ENCODE results near the gene RGS13. TPM values are rescaled to one million over a fixed set of nuclear protein-coding genes. Genes with fewer than 3 reads are reported as not detected.

The RGS13 gene
- total RNA-seq, 2 experiments from 2014 or later, result 0.17 to 0.30 TPM

DNA sequence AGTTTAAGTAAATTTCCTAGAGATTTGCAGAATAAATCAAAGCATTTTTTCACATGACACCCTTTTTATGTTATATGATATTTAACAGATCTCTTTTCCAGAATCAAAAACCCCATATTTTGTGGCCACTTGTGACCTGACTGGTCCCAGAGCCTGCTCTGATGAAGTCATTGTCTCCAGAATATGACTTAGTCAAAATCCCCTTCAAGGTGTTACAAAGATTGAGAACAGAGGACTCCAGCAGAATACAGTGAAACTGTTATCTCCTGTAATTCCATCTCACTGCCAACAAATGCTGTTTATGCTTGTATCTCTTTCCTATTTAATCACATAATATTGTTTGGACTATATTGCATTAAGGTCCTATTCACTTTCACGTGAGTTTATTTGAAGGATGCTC is 34.8 kb upstream of the RGS13 start:
- TF ChIP-seq, protein P1, sequence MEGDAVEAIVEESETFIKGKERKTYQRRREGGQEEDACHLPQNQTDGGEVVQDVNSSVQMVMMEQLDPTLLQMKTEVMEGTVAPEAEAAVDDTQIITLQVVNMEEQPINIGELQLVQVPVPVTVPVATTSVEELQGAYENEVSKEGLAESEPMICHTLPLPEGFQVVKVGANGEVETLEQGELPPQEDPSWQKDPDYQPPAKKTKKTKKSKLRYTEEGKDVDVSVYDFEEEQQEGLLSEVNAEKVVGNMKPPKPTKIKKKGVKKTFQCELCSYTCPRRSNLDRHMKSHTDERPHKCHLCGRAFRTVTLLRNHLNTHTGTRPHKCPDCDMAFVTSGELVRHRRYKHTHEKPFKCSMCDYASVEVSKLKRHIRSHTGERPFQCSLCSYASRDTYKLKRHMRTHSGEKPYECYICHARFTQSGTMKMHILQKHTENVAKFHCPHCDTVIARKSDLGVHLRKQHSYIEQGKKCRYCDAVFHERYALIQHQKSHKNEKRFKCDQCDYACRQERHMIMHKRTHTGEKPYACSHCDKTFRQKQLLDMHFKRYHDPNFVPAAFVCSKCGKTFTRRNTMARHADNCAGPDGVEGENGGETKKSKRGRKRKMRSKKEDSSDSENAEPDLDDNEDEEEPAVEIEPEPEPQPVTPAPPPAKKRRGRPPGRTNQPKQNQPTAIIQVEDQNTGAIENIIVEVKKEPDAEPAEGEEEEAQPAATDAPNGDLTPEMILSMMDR (IDR thresholded peaks at IDR 0.05), result no peak
- H3K4me1 Mint-ChIP-seq (ENCODE audit: low read depth), result no peaks in the 10 kb centered on the region
- H3K27me3 Mint-ChIP-seq, result no peaks in the 10 kb centered on the region
- Histone ChIP-seq H3K27me3 (ENCODE audit: control insufficient read depth in 1 of 2, insufficient read depth in 2 of 2, low read length in 2 of 2) (no peaks in the 10 kb centered on the region), H3K27ac (ENCODE audit: low read depth in 1 of 2, low read length in 2 of 2) (no peak overlapping the region), H3K9me3 (ENCODE audit: control insufficient read depth in 1 of 2, insufficient read depth in 1 of 2, low read length in 2 of 2) (no peaks in the 10 kb centered on the region), H3K4me3 (ENCODE audit: low read length) (no peak overlapping the region), H3K36me3 (ENCODE audit: insufficient read depth, low read length) (no peaks in the 10 kb centered on the region), H3K4me1 (ENCODE audit: insufficient read depth, low read length) (no peaks in the 10 kb centered on the region)
- ATAC-seq (ENCODE audit: poor library complexity) (no peak), DNase-seq (no peak)
- CTCF ChIA-PET, result no interaction called here
- no peaks in the 10 kb centered on the region for H3K9me3 Mint-ChIP-seq
- no peaks in the 10 kb centered on the region for H3K36me3 Mint-ChIP-seq (ENCODE audit: low read depth)
- no peak overlapping the region for H3K4me3 Mint-ChIP-seq
- intact Hi-C loops (cut with DNase I, micrococcal nuclease), result loop anchor here in 1 of 2 experiments (10.0 kb wide), 2 partner anchors 194 to 424 kb away; no protein-coding TSS in a partner anchor
- H3K27ac Mint-ChIP-seq, result no peak overlapping the region
- POLR2A ChIA-PET, result no interaction called here

DNA sequence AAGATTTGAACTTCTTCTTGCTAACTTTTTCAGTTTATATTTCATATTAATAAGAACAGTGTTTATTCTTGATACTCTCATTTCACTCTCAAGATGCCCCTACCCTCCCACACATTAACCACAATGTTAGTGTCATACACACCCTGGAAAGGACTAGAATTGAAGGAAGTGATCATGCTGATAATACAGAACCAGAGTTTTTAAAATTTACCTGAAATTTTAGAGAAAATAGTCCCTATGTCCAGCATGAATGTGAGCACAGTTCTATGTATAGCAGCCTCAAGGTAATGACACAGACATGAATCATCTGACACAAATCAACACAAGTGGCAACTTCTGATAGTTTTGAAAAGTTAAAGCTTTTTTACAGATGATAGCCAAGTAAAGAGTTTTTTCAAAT is 34.4 kb upstream of the RGS13 start:
- ChIA-PET CTCF (no interaction called here), POLR2A (no interaction called here)
- TF ChIP-seq, protein P1 (IDR thresholded peaks at IDR 0.05), result no peak
- Histone ChIP-seq H3K4me1 (ENCODE audit: insufficient read depth, low read length) (no peaks in the 10 kb centered on the region), H3K36me3 (ENCODE audit: insufficient read depth, low read length) (no peaks in the 10 kb centered on the region), H3K27me3 (ENCODE audit: control insufficient read depth in 1 of 2, insufficient read depth in 2 of 2, low read length in 2 of 2) (no peaks in the 10 kb centered on the region), H3K4me3 (ENCODE audit: low read length) (no peak overlapping the region), H3K9me3 (ENCODE audit: control insufficient read depth in 1 of 2, insufficient read depth in 1 of 2, low read length in 2 of 2) (no peaks in the 10 kb centered on the region), H3K27ac (ENCODE audit: low read depth in 1 of 2, low read length in 2 of 2) (no peak overlapping the region)
- H3K4me1 Mint-ChIP-seq (ENCODE audit: low read depth), result no peaks in the 10 kb centered on the region
- DNase-seq (no peak), ATAC-seq (ENCODE audit: poor library complexity) (no peak)
- intact Hi-C loops (cut with DNase I, micrococcal nuclease), result loop anchor here in 1 of 2 experiments (10.0 kb wide), 2 partner anchors 193 to 423 kb away; no protein-coding TSS in a partner anchor
- no peaks in the 10 kb centered on the region for H3K27me3 Mint-ChIP-seq
- H3K4me3 Mint-ChIP-seq, result no peak overlapping the region
- H3K27ac Mint-ChIP-seq, result no peak overlapping the region
- no peaks in the 10 kb centered on the region for H3K36me3 Mint-ChIP-seq (ENCODE audit: low read depth)
- H3K9me3 Mint-ChIP-seq, result no peaks in the 10 kb centered on the region

DNA sequence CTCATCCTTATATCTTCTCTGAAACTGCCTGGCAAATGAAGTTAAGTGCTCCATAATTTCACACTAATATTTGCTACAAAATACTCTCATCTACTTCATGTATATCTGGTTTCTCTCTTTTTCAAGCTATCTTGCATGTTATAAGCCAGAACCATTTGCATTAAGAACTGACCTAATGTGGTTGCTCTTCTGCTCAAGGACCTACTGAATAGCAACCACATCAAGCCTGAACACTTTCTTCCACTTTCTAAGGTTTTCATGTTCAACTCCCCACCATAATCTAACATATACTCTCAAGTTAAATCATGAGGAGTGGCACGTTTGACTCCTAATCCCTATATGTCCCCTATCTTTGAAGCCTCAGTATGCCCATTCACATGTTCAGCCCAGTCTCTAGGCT is 33.2 kb upstream of the RGS13 start:
- POLR2A ChIA-PET, result no interaction called here
- intact Hi-C loops (cut with DNase I, micrococcal nuclease), result loop anchor here in 1 of 2 experiments (10.0 kb wide), 2 partner anchors 192 to 422 kb away; no protein-coding TSS in a partner anchor
- no peaks in the 10 kb centered on the region for H3K4me1 Mint-ChIP-seq (ENCODE audit: low read depth)
- Histone ChIP-seq H3K27ac (ENCODE audit: low read depth in 1 of 2, low read length in 2 of 2) (no peak overlapping the region), H3K4me1 (ENCODE audit: insufficient read depth, low read length) (no peaks in the 10 kb centered on the region), H3K36me3 (ENCODE audit: insufficient read depth, low read length) (no peaks in the 10 kb centered on the region), H3K9me3 (ENCODE audit: control insufficient read depth in 1 of 2, insufficient read depth in 1 of 2, low read length in 2 of 2) (no peaks in the 10 kb centered on the region), H3K4me3 (ENCODE audit: low read length) (no peak overlapping the region), H3K27me3 (ENCODE audit: control insufficient read depth in 1 of 2, insufficient read depth in 2 of 2, low read length in 2 of 2) (no peaks in the 10 kb centered on the region)
- H3K27me3 Mint-ChIP-seq, result no peaks in the 10 kb centered on the region
- TF ChIP-seq, protein P1 (IDR thresholded peaks at IDR 0.05), result no peak
- ATAC-seq (ENCODE audit: poor library complexity) (no peak), DNase-seq (no peak)
- no peaks in the 10 kb centered on the region for H3K9me3 Mint-ChIP-seq
- no peak overlapping the region for H3K27ac Mint-ChIP-seq
- CTCF ChIA-PET, result no interaction called here
- H3K36me3 Mint-ChIP-seq (ENCODE audit: low read depth), result no peaks in the 10 kb centered on the region
- no peak overlapping the region for H3K4me3 Mint-ChIP-seq

Measured in CD4-positive, alpha-beta T cell (primary cell).